Aorta (tissue), 5 donors: ENCODE data around the gene OR5AC2. TPM values are rescaled to one million over a fixed set of nuclear protein-coding genes. Genes with fewer than 3 reads are reported as not detected.
A peak's percentile ranks its signal among the peaks of the same experiment; 100 is the strongest.

Source experiments
- ATAC-seq: fragments of 200-7000 bp; cut with Tn5 transposase; one replicate; pipeline ENCODE4 v1.9.1; 2022; ENCODE audit warnings: moderate library complexity; ENCODE audit not compliant: low FRiP score
- DNase-seq, 2 donors: peaks; one replicate each; pipeline ENCODE4 v3.0.0-alpha.2; 2020
- H3K27ac ChIP-seq, 2 donors: one replicate each; pipeline ENCODE4 v1.5.1; 2013; ENCODE audit warnings: low read length in 2 of 2, mild to moderate bottlenecking in 2 of 2, moderate library complexity in 2 of 2, control low read depth in 1 of 2, inconsistent platforms in 1 of 2, low read depth in 1 of 2
- H3K27me3 ChIP-seq, 2 donors: one replicate each; pipeline ENCODE4 v1.6.1; 2013; ENCODE audit warnings: control low read depth in 1 of 2, low read length in 1 of 2, mild to moderate bottlenecking in 1 of 2, moderate library complexity in 1 of 2; ENCODE audit not compliant: insufficient read depth in 2 of 2, control insufficient read depth in 1 of 2
- H3K36me3 ChIP-seq, 2 donors: one replicate each; pipeline ENCODE4 v1.6.1; 2013; ENCODE audit warnings: control low read depth in 1 of 2, low read length in 1 of 2, mild to moderate bottlenecking in 1 of 2; ENCODE audit not compliant: insufficient read depth in 2 of 2, control insufficient read depth in 1 of 2
- H3K4me1 ChIP-seq, 2 donors: one replicate each; pipeline ENCODE4 v1.6.1; 2013; ENCODE audit warnings: low read length in 2 of 2, control low read depth in 1 of 2, mild to moderate bottlenecking in 1 of 2, moderate library complexity in 1 of 2; ENCODE audit not compliant: insufficient read depth in 2 of 2, control insufficient read depth in 1 of 2
- H3K4me3 ChIP-seq, 2 donors: one replicate each; pipeline ENCODE4 v1.5.1; 2013; ENCODE audit warnings: low read length in 2 of 2, control low read depth in 1 of 2, mild to moderate bottlenecking in 1 of 2
- H3K9me3 ChIP-seq: one replicate; pipeline ENCODE4 v1.6.1; 2013; ENCODE audit warnings: mild to moderate bottlenecking, low read length; ENCODE audit not compliant: control insufficient read depth
- WGBS, 2 donors: extraction: QIAGEN DNeasy Blood & Tissue Kit; methylation state at CpG; one replicate each; pipeline ENCODE4 v1.1.7; 2013; 5-methylcytosine and 5-hydroxymethylcytosine counted together
- intact Hi-C, 2 donors: fragments of 100-400 bp; cut with DNase I; formaldehyde crosslinking; loops; one replicate each; pipeline versions ENCODE4 v1.14.2 to v1.15.0; 2022
- polyA plus RNA-seq, 2 donors: library from polyadenylated mRNA; stranded (reverse); fragments of 200-250 nt; gene quantifications; one replicate each; pipeline ENCODE4 v1.2.3, GENCODE V29; 2013
- total RNA-seq, 2 donors: library from RNA; stranded (reverse); fragmentation: NEBNext Ultra II Directional; extraction: Animal tissue kit (Norgen Biotek cat#: 25700); gene quantifications; one replicate each; pipeline ENCODE4 v1.2.1, GENCODE V29; 2021
- donor health status: healthy with polysubstance abuse.
- donor health status: Bipolar disorder and iron deficiency.
- donor health status: DM: no; HTN: no; CAD: no.
- donor health status: DM: no; HTN: no; CAD: no.
- donor health status: DM: yes; HTN: yes; CAD: no.

The OR5AC2 gene
- total and polyA plus RNA-seq, 4 donors = not detected

DNA sequence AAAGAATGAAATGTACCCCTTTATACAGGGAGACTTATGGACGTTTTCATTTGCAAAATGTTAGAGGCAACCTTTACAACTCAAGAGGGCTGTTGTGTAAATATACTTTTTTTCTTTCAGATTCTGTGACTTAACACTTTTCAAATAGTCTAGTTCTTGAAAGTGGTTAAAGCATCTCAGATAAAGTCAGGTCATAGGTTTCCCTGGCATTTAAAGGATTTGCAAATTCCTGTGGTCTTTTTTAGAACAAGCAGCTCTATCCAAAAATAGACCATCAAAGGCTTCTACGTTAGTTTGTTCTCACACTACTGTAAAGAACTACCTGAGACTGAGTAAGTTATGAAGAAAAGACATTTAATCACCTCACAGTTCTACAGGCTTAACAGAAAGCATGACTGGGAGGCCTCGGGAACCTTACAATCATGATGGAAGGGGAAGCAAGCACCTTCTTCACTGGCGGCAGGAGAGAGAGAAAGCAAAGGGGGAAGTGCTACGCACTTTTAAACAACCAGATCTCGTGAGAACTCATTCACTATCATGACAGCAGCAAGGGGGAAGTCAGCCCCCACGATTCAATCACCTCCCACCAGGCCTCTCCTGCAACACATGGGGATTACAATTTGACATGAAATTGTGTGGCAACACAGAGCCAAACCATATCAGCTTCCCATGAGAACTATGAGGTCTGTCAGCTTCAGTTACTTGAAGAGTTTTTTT is 28.6 kb upstream of the OR5AC2 start:
- Histone ChIP-seq H3K4me3 (no peak overlapping the region), H3K4me1 (no peaks in the 10 kb centered on the region), H3K27ac (no peak overlapping the region), H3K9me3 (no peaks in the 10 kb centered on the region), H3K27me3 (no peaks in the 10 kb centered on the region), H3K36me3 (no peaks in the 10 kb centered on the region)
- intact Hi-C loops = no loop called here
- DNase-seq (no peak), ATAC-seq (no peak)
- 31 to 41% methylated on average over 7 of the region's 7 CpGs for WGBS, 2 donors

DNA sequence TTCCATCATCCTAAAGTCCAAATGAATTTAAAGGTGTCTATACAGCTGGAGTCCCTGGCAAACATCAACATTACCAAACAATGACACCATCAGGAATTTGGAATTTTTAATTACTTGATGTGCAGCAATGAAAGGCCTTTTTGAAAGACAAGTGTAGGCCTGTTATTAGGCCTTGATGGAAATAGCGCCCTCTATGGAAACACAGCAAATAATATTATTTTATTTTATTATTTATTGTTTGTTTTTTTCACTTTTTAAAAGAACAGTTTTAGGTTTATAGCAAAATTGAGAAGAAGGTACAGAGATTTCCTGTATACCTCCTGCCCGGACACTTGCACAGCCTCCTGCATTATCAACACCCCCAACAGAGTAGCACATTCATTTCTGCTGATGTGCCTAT is 18.1 kb upstream of the OR5AC2 start:
- intact Hi-C loops = no loop called here
- no peaks in the 10 kb centered on the region for H3K27me3 ChIP-seq
- ATAC-seq (no peak), DNase-seq (no peak)
- no peaks in the 10 kb centered on the region for H3K36me3 ChIP-seq
- no peaks in the 10 kb centered on the region for H3K9me3 ChIP-seq
- H3K27ac ChIP-seq = no peak overlapping the region
- H3K4me3 ChIP-seq = no peak overlapping the region
- 27 to 46% methylated on average over 2 of the region's 2 CpGs for WGBS, 2 donors
- no peaks in the 10 kb centered on the region for H3K4me1 ChIP-seq

GRCh38 chr3:98070840-98071239 is 16.1 kb upstream of the OR5AC2 start:
- DNase-seq = no peak
- ATAC-seq = no peak

GRCh38 chr3:98073486-98073885 is 13.5 kb upstream of the OR5AC2 start:
- no peak overlapping the region for H3K4me3 ChIP-seq
- no peak overlapping the region for H3K27ac ChIP-seq
- 21 to 24% methylated on average over 1 of the region's 1 CpG for WGBS, 2 donors

More at GRCh38 chr3:98070840-98071239, 16.1 kb upstream of the OR5AC2 start:
- no peak overlapping the region for H3K4me3 ChIP-seq
- H3K9me3 ChIP-seq = no peaks in the 10 kb centered on the region
- H3K27me3 ChIP-seq = no peaks in the 10 kb centered on the region
- no peaks in the 10 kb centered on the region for H3K4me1 ChIP-seq
- 19 to 30% methylated on average over 2 of the region's 2 CpGs for WGBS, 2 donors
- no peak overlapping the region for H3K27ac ChIP-seq
- intact Hi-C loops = no loop called here
- no peaks in the 10 kb centered on the region for H3K36me3 ChIP-seq

GRCh38 chr3:98095882-98096281 is 8.9 kb downstream of the OR5AC2 start:
- ATAC-seq (no peak), DNase-seq (no peak)
- no peak overlapping the region for H3K4me3 ChIP-seq
- no peaks in the 10 kb centered on the region for H3K4me1 ChIP-seq
- H3K36me3 ChIP-seq = no peaks in the 10 kb centered on the region
- H3K27ac ChIP-seq = no peak overlapping the region
- intact Hi-C loops = no loop called here
- WGBS, 2 donors = 72 to 77% methylated on average over 5 of the region's 5 CpGs
- H3K27me3 ChIP-seq = no peaks in the 10 kb centered on the region
- no peaks in the 10 kb centered on the region for H3K9me3 ChIP-seq

More at GRCh38 chr3:98073486-98073885, 13.5 kb upstream of the OR5AC2 start:
- Histone ChIP-seq H3K36me3 (no peaks in the 10 kb centered on the region), H3K9me3 (no peaks in the 10 kb centered on the region), H3K27me3 (no peaks in the 10 kb centered on the region), H3K4me1 (no peaks in the 10 kb centered on the region)
- intact Hi-C loops = no loop called here
- DNase-seq (no peak), ATAC-seq (no peak)

DNA sequence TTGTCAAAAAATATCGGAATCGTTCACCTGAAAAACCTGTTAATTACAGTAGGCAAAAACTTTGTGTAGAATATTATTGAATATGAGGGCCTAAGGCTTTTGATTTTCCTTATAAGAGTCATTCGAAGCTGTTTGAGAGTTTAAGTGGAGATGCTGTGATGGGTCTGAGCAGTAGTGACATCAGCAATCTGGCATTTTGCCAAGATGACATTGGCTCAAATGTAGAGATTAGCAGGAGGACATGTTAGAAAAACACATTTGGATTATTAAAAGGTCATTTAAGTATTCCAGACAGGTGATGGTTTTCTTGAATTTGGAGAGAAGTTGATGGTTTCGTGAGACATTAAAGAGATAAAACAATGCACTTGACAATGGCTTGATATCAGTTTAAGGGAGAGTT is 12.9 kb downstream of the OR5AC2 start:
- H3K27me3 ChIP-seq = no peaks in the 10 kb centered on the region
- intact Hi-C loops = no loop called here
- ATAC-seq = no peak
- H3K27ac ChIP-seq = no peak overlapping the region
- H3K4me3 ChIP-seq = no peak overlapping the region
- H3K36me3 ChIP-seq = no peaks in the 10 kb centered on the region
- 76 to 81% methylated on average over 4 of the region's 4 CpGs for WGBS, 2 donors
- H3K4me1 ChIP-seq = no peaks in the 10 kb centered on the region
- DNase-seq = no peak
- H3K9me3 ChIP-seq = no peaks in the 10 kb centered on the region

DNA sequence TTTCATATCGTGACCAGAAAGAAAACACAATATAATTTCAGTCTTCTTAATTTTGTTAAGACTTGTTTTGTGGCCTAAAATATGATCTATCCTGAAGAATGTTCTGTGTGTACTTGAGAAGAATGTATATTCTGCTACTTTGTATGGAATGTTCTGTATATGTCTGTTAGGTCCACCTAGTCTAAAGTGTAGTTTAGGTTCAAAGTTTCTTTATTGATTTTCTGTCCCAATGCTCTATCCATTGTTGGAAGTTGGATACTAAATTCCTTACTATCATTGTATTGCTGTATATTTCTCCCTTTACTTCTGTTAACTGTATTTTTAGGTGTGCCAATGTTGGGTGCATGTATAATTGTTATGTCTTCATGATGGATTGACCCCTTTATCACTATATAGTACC is 21.2 kb downstream of the OR5AC2 start:
- WGBS, 2 donors = 40 to 50% methylated on average over 1 of the region's 1 CpG
- DNase-seq (no peak), ATAC-seq (no peak)
- no peak overlapping the region for H3K27ac ChIP-seq
- no peaks in the 10 kb centered on the region for H3K27me3 ChIP-seq
- H3K4me3 ChIP-seq = no peak overlapping the region
- H3K9me3 ChIP-seq = peaks cover 3% of the 10 kb centered on the region
- no peaks in the 10 kb centered on the region for H3K4me1 ChIP-seq
- H3K36me3 ChIP-seq = no peaks in the 10 kb centered on the region
- intact Hi-C loops = no loop called here

DNA sequence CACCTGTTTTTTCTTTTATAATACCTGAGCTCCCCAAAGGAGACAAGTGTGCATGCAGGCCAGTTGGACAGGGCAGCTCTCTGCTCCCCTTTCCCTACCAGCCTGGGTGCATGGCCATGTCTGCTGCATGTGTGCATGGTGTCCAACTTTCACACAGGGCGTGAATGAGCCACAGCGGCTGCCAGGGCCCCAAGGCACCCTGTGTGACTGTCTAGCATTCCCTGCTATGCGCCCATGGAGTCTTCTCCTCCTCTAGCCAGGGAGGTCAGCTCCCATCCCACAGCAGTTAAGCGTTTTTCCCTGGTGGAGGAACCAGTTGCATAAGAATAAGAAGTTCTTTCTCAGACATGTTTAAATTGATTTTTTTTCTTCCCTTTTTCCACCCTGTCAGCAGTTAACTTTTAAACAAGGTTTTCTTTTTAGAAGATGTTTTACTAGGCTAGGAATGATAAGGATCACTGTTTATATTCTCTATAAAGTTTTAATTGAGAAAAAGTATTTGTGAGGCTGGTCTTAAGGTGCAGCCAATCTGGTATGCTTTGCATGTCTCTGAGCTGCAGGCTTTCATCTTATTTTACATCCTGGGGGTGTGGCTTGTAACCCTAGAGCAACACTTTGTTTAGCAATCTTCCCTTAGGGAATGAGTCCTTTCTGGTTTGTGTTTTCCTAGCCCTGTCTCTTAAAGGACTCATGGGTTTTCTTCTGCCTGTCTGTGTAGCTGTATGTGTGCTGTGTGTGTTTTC is 23.0 kb downstream of the OR5AC2 start:
- intact Hi-C loops = no loop called here
- H3K27ac ChIP-seq = no peak overlapping the region
- peak in 1 of 2 donors; percentile 73 for DNase-seq
- H3K4me1 ChIP-seq = no peaks in the 10 kb centered on the region
- no peaks in the 10 kb centered on the region for H3K27me3 ChIP-seq
- 79 to 82% methylated on average over 4 of the region's 4 CpGs for WGBS, 2 donors
- H3K36me3 ChIP-seq = no peaks in the 10 kb centered on the region
- no peak for ATAC-seq
- H3K9me3 ChIP-seq = peaks cover 3% of the 10 kb centered on the region
- H3K4me3 ChIP-seq = no peak overlapping the region

DNA sequence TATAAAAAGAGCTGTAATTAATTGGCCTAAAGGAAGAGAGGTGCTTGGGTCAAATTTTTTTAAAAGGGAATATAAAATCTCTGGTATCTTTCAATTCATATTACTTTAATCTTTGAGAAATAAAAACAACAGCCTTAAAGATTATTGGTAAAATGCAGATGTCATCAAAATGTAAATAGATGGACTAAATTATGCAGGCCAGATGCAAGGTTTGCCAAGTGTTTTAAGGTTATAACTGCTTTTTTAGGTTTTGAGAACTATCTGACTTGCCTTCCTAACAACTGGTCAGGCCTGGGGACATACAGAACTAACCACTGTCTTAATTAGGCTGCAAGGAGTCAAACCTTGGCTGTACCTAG is 23.6 kb downstream of the OR5AC2 start:
- Histone ChIP-seq H3K27me3 (no peaks in the 10 kb centered on the region), H3K4me1 (no peaks in the 10 kb centered on the region), H3K36me3 (no peaks in the 10 kb centered on the region), H3K4me3 (no peak overlapping the region), H3K9me3 (peaks cover 3% of the 10 kb centered on the region), H3K27ac (no peak overlapping the region)
- ATAC-seq (no peak), DNase-seq (no peak)
- intact Hi-C loops = no loop called here
